ENCODE data around the gene FUBP3. TPM values are rescaled to one million over a fixed set of nuclear protein-coding genes. Genes with fewer than 3 reads are reported as not detected.

Gene FUBP3
- polyA plus RNA-seq, 1 of the 3 experiments (the other 2 are of a cell fraction), result 55.1 TPM

DNA sequence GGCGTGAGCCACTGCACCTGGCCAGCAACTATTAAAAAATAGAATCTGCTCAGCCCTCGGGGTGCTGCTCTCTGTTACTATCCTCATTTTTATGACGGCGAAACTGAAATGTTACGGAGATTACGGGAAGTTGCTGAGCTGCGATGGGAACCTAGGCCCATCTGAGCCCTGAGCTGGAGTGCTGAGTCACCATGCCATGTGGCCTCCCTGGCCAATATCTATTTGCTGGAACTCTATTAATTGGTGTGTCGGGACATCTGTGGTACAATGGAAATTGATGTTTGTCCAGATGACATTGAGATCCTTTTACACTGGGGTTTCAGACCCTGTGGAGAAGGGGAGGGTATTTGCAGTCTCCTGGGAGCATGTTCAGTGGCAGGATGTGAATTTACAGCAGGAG, 93.1 kb downstream of the FUBP3 start:
- Histone ChIP-seq H3K9me3 (no peaks in the 10 kb centered on the region), H3K27ac (ENCODE audit: low read depth in 2 of 2, low read length in 1 of 2) (no peak overlapping the region), H3K4me2 (no peak overlapping the region), H4K20me1 (ENCODE audit: insufficient read depth) (no peaks in the 10 kb centered on the region), H3K79me2 (ENCODE audit: insufficient read depth) (no peaks in the 10 kb centered on the region), H3K9ac (no peak overlapping the region), H3K4me3 (ENCODE audit: low read depth in 2 of 2, low read length in 1 of 2) (no peak overlapping the region), H3K4me1 (ENCODE audit: control insufficient read depth in 1 of 2, insufficient read depth in 2 of 2, low read depth in 1 of 2, low read length in 1 of 2) (peaks cover 0 to 2% of the 10 kb centered on the region in 2 experiments; a peak in 1 of 4 replicates), H3F3A (replicated peaks; ENCODE audit: insufficient read depth) (no peaks in the 10 kb centered on the region), H2AFZ (ENCODE audit: low read depth) (no peak overlapping the region), H3K9me2 (no peaks in the 10 kb centered on the region), H3K27me3 (ENCODE audit: insufficient read depth) (peaks cover under 1% of the 10 kb centered on the region; the same call in 1 of the 2 replicates), H3K36me3 (replicated peaks in 1 of 2; ENCODE audit: control insufficient read depth in 1 of 2, insufficient read depth in 2 of 2, low read length in 1 of 2) (no peaks in the 10 kb centered on the region)
- peak; percentile 41 for DNase-seq
- ChIA-PET POLR2A (no interaction called here), CTCF (interaction anchor here (0.7 to 1.7 kb wide), 5 partner anchors 11 to 269 kb away, joined by 3 to 5 read pairs (median 3); no protein-coding TSS in a partner anchor)
- TF ChIP-seq, protein P1, sequence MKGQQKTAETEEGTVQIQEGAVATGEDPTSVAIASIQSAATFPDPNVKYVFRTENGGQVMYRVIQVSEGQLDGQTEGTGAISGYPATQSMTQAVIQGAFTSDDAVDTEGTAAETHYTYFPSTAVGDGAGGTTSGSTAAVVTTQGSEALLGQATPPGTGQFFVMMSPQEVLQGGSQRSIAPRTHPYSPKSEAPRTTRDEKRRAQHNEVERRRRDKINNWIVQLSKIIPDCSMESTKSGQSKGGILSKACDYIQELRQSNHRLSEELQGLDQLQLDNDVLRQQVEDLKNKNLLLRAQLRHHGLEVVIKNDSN (IDR thresholded peaks at IDR 0.05; ENCODE audit: borderline replicate concordance, low read depth), result no peak
- TF ChIP-seq, protein P2, sequence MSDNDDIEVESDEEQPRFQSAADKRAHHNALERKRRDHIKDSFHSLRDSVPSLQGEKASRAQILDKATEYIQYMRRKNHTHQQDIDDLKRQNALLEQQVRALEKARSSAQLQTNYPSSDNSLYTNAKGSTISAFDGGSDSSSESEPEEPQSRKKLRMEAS (IDR thresholded peaks at IDR 0.05; ENCODE audit: low read depth), result 0 out of 2 replicates have a peak, but pooled peaks have one; percentile 17
- 82% methylated on average over 8 of the region's 8 CpGs for WGBS (ENCODE audit: low lambda C conversion rate)

DNA sequence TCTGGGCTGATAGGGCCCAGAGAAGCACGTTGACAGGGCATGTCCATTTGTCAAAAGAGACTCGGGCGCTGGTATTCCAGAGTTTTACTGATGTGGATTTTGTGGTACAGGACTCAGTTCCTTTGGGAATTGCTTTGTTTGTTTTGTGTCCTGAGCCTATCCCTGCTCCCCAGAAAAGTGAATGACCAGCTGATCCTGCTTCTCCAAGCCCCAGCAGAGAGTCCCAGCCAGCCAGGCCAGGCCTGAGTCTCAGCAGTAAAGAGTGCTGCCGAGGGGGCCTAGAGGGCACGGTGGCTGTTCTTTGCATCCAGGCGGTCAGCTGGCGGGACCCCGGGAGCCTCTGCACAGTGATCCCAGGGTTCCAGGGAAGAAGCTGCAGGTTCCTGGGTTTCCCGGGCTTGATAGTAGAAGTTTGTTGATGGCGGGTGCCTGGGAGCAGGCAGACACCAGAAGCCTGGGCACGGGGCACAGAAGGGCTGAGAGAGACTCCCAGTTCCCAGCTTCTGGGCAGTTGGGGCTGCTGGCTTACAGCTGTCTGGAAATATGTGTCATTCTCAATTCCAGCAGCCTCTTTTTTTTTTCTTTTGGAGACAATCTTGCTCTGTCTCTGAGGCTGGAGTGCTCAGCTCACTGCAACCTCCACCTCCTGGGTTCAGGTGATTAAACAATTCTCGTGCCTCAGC, 93.7 kb downstream of the FUBP3 start:
- no peaks in the 10 kb centered on the region for H4K20me1 ChIP-seq (ENCODE audit: insufficient read depth)
- DNase-seq, result peak; percentile 20
- H3K79me2 ChIP-seq (ENCODE audit: insufficient read depth), result no peaks in the 10 kb centered on the region
- no peak overlapping the region for H3K27ac ChIP-seq (ENCODE audit: low read depth in 2 of 2, low read length in 1 of 2)
- 91% methylated on average over 12 of the region's 12 CpGs for WGBS (ENCODE audit: low lambda C conversion rate)
- H3K9me2 ChIP-seq, result no peaks in the 10 kb centered on the region
- no peaks in the 10 kb centered on the region for H3K36me3 ChIP-seq (replicated peaks in 1 of 2; ENCODE audit: control insufficient read depth in 1 of 2, insufficient read depth in 2 of 2, low read length in 1 of 2)
- CTCF ChIA-PET, result interaction anchor here (0.7 to 1.7 kb wide), 7 partner anchors 9 to 269 kb away, joined by 3 to 5 read pairs (median 3); no protein-coding TSS in a partner anchor
- no peak overlapping the region for H2AFZ ChIP-seq (ENCODE audit: low read depth)
- no peaks in the 10 kb centered on the region for H3K27me3 ChIP-seq (ENCODE audit: insufficient read depth)
- no peak overlapping the region for H3K4me2 ChIP-seq
- no peaks in the 10 kb centered on the region for H3F3A ChIP-seq (replicated peaks; ENCODE audit: insufficient read depth)
- POLR2A ChIA-PET, result no interaction called here
- TF ChIP-seq, protein P2 (IDR thresholded peaks at IDR 0.05; ENCODE audit: low read depth), result no peak
- no peak for TF ChIP-seq SIN3A (IDR thresholded peaks at IDR 0.05; ENCODE audit: borderline replicate concordance, low read depth, low read length)
- TF ChIP-seq TAF1 (IDR thresholded peaks at IDR 0.05; ENCODE audit: borderline replicate concordance, low read depth, low read length), result no peak
- TF ChIP-seq, protein P3, sequence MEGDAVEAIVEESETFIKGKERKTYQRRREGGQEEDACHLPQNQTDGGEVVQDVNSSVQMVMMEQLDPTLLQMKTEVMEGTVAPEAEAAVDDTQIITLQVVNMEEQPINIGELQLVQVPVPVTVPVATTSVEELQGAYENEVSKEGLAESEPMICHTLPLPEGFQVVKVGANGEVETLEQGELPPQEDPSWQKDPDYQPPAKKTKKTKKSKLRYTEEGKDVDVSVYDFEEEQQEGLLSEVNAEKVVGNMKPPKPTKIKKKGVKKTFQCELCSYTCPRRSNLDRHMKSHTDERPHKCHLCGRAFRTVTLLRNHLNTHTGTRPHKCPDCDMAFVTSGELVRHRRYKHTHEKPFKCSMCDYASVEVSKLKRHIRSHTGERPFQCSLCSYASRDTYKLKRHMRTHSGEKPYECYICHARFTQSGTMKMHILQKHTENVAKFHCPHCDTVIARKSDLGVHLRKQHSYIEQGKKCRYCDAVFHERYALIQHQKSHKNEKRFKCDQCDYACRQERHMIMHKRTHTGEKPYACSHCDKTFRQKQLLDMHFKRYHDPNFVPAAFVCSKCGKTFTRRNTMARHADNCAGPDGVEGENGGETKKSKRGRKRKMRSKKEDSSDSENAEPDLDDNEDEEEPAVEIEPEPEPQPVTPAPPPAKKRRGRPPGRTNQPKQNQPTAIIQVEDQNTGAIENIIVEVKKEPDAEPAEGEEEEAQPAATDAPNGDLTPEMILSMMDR (IDR thresholded peaks at IDR 0.05), result no peak
- TF ChIP-seq RCOR1 (IDR thresholded peaks at IDR 0.05; ENCODE audit: low read length), result no peak
- TF ChIP-seq, protein P4, sequence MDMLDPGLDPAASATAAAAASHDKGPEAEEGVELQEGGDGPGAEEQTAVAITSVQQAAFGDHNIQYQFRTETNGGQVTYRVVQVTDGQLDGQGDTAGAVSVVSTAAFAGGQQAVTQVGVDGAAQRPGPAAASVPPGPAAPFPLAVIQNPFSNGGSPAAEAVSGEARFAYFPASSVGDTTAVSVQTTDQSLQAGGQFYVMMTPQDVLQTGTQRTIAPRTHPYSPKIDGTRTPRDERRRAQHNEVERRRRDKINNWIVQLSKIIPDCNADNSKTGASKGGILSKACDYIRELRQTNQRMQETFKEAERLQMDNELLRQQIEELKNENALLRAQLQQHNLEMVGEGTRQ (IDR thresholded peaks at IDR 0.05; ENCODE audit: borderline replicate concordance, low read depth, low read length), result no peak
- TF ChIP-seq, protein P5, sequence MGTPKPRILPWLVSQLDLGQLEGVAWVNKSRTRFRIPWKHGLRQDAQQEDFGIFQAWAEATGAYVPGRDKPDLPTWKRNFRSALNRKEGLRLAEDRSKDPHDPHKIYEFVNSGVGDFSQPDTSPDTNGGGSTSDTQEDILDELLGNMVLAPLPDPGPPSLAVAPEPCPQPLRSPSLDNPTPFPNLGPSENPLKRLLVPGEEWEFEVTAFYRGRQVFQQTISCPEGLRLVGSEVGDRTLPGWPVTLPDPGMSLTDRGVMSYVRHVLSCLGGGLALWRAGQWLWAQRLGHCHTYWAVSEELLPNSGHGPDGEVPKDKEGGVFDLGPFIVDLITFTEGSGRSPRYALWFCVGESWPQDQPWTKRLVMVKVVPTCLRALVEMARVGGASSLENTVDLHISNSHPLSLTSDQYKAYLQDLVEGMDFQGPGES (IDR thresholded peaks at IDR 0.05; ENCODE audit: low read depth, low read length), result no peak
- TF ChIP-seq, protein P6, sequence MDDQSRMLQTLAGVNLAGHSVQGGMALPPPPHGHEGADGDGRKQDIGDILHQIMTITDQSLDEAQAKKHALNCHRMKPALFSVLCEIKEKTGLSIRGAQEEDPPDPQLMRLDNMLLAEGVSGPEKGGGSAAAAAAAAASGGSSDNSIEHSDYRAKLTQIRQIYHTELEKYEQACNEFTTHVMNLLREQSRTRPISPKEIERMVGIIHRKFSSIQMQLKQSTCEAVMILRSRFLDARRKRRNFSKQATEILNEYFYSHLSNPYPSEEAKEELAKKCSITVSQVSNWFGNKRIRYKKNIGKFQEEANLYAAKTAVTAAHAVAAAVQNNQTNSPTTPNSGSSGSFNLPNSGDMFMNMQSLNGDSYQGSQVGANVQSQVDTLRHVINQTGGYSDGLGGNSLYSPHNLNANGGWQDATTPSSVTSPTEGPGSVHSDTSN (IDR thresholded peaks at IDR 0.05), result no peak
- TF ChIP-seq, protein P1 (IDR thresholded peaks at IDR 0.05; ENCODE audit: borderline replicate concordance, low read depth), result no peak
- no peak for TF ChIP-seq EZH2phosphoT487 (IDR thresholded peaks at IDR 0.05; ENCODE audit: borderline replicate concordance, low read depth)
- H3K9me3 ChIP-seq, result no peaks in the 10 kb centered on the region
- no peak overlapping the region for H3K4me3 ChIP-seq (ENCODE audit: low read depth in 2 of 2, low read length in 1 of 2)
- peaks cover 0 to 2% of the 10 kb centered on the region in 2 experiments; a peak in 1 of 4 replicates for H3K4me1 ChIP-seq (ENCODE audit: control insufficient read depth in 1 of 2, insufficient read depth in 2 of 2, low read depth in 1 of 2, low read length in 1 of 2)
- H3K9ac ChIP-seq, result no peak overlapping the region
